IMR-90 (cell line): ENCODE data around the gene CUL4A.

Experiments used
- BHLHE40 ChIP-seq: fragments of 150-350 bp; IDR thresholded peaks from 2 replicates; pipeline ENCODE4 v1.6.1; 2016; ENCODE audit warnings: mild to moderate bottlenecking, low read depth, low read length
- CEBPB ChIP-seq: IDR thresholded peaks from 2 replicates; pipeline ENCODE4 v1.6.1; 2012; ENCODE audit warnings: low read depth, low read length, improper control_type of control experiment
- MAFK ChIP-seq: IDR thresholded peaks from 2 replicates; pipeline ENCODE4 v1.6.1; 2012; ENCODE audit warnings: low read depth, low read length, improper control_type of control experiment
- MAZ ChIP-seq: IDR thresholded peaks from 2 replicates; pipeline ENCODE4 v1.6.1; 2012; ENCODE audit warnings: low read depth, mild to moderate bottlenecking, low read length, improper control_type of control experiment, moderate library complexity, borderline replicate concordance
- MXI1 ChIP-seq: IDR thresholded peaks from 2 replicates; pipeline ENCODE4 v1.6.1; 2012; ENCODE audit warnings: low read depth, mild to moderate bottlenecking, low read length, moderate library complexity, borderline replicate concordance
- NFE2L2 ChIP-seq: fragments of 150-350 bp; IDR thresholded peaks from 2 replicates; pipeline ENCODE4 v1.6.1; 2016; ENCODE audit warnings: low read depth, mild to moderate bottlenecking, low read length
- POLR2A ChIP-seq: IDR thresholded peaks from 2 replicates; pipeline ENCODE4 v1.6.1; 2012; ENCODE audit warnings: mild to moderate bottlenecking, low read depth, low read length
- RAD21 ChIP-seq: IDR thresholded peaks from 2 replicates; pipeline ENCODE4 v1.6.1; 2012; ENCODE audit warnings: low read length, improper control_type of control experiment
- SMC3 ChIP-seq: fragments of 150-350 bp; IDR thresholded peaks from 2 replicates; pipeline ENCODE4 v1.6.1; 2016; ENCODE audit warnings: low read depth, mild to moderate bottlenecking, antibody characterized with exemption, low read length, moderate library complexity
- TF ChIP-seq, protein P1 (sequence below): conservative IDR thresholded peaks from 2 replicates; pipeline ENCODE4 v1.5.1; 2012; ENCODE audit warnings: mild to moderate bottlenecking, low read depth, low read length, improper control_type of control experiment
- TF ChIP-seq, protein P2 (sequence below): fragments of 150-350 bp; IDR thresholded peaks from 2 replicates; pipeline ENCODE4 v1.6.1; 2017; ENCODE audit warnings: mild to moderate bottlenecking, antibody characterized with exemption, low read length, low read depth

- TF ChIP-seq POLR2A (no peak), MXI1 (no peak), MAZ (no peak), CEBPB (no peak), SMC3 (no peak), MAFK (no peak), RAD21 (no peak), BHLHE40 (no peak), NFE2L2 (no peak)
- TF ChIP-seq, protein P1, sequence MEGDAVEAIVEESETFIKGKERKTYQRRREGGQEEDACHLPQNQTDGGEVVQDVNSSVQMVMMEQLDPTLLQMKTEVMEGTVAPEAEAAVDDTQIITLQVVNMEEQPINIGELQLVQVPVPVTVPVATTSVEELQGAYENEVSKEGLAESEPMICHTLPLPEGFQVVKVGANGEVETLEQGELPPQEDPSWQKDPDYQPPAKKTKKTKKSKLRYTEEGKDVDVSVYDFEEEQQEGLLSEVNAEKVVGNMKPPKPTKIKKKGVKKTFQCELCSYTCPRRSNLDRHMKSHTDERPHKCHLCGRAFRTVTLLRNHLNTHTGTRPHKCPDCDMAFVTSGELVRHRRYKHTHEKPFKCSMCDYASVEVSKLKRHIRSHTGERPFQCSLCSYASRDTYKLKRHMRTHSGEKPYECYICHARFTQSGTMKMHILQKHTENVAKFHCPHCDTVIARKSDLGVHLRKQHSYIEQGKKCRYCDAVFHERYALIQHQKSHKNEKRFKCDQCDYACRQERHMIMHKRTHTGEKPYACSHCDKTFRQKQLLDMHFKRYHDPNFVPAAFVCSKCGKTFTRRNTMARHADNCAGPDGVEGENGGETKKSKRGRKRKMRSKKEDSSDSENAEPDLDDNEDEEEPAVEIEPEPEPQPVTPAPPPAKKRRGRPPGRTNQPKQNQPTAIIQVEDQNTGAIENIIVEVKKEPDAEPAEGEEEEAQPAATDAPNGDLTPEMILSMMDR: no peak
- TF ChIP-seq, protein P2, sequence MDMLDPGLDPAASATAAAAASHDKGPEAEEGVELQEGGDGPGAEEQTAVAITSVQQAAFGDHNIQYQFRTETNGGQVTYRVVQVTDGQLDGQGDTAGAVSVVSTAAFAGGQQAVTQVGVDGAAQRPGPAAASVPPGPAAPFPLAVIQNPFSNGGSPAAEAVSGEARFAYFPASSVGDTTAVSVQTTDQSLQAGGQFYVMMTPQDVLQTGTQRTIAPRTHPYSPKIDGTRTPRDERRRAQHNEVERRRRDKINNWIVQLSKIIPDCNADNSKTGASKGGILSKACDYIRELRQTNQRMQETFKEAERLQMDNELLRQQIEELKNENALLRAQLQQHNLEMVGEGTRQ: no peak
These were observed 100.1 kb downstream of the CUL4A start for GRCh38 chr13:113309473-113309872.
